CMK (cell line): ENCODE measurements around the gene EYA2.
A peak's percentile ranks its signal among the peaks of the same experiment; 100 is the strongest.
"Not testable (repeated sequence)": the region's sequence is repeated elsewhere in the genome, so short reads cannot be mapped to it uniquely, and the experiment has no call there.

Experiments used
- DNase-seq: peaks from one replicate; pipeline ENCODE4 v3.0.0-alpha.2; 2010; ENCODE audit warnings: low read depth

Gene EYA2, protein sequence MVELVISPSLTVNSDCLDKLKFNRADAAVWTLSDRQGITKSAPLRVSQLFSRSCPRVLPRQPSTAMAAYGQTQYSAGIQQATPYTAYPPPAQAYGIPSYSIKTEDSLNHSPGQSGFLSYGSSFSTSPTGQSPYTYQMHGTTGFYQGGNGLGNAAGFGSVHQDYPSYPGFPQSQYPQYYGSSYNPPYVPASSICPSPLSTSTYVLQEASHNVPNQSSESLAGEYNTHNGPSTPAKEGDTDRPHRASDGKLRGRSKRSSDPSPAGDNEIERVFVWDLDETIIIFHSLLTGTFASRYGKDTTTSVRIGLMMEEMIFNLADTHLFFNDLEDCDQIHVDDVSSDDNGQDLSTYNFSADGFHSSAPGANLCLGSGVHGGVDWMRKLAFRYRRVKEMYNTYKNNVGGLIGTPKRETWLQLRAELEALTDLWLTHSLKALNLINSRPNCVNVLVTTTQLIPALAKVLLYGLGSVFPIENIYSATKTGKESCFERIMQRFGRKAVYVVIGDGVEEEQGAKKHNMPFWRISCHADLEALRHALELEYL

GRCh38 chr20:46894579-46894958, at the start of gene EYA2:
Gene EYA2 (plus strand): TSS chr20:46894843. CDS start chr20:46990011, 95,168 bp downstream.
- DNase-seq: no peak

DNA sequence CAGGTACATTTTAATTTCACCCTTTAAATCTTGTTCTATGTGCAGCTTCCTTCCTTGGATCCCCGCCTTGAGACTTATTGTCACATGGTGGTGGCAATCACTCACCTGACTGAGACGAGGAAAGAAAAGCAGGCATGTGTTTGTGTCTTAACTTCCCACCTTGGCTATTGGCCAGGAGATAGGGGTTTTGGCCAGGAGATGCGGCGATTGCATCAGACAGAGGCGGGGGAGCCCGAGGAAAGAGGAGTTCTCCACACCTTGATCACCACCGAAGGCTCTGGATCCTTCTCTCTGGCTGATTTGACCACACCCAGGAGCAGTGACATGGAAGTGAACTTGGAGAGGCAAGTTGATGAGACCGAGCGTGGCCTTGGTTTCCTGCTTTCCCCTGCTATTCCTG, 49.7 kb upstream of the EYA2 start:
- no peak for DNase-seq

- DNase-seq: no peak
These were observed 45.4 kb upstream of the EYA2 start for GRCh38 chr20:46849269-46849668.

GRCh38 chr20:46849751-46850150, 44.9 kb upstream of the EYA2 start:
- no peak for DNase-seq

DNA sequence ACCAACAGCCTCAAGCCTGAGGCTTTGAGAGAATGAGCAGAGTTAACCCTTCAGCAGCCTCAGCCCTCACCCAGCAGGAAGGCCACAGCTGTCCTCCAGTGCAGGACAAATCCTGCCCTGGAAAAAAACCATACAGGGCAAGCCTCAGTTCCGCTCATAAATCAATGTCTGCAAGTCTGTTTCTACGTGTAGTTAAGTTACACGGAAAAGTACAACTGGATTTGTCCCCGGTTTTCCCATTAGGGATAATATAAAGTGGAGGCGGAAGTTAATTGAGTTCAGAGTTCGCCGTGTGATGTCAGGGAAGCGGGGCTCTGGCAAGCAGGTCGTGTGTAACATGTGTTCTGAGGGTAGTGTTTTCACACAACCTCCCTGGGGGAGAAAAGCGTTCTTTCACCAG, 44.2 kb upstream of the EYA2 start:
- DNase-seq: no peak

DNA sequence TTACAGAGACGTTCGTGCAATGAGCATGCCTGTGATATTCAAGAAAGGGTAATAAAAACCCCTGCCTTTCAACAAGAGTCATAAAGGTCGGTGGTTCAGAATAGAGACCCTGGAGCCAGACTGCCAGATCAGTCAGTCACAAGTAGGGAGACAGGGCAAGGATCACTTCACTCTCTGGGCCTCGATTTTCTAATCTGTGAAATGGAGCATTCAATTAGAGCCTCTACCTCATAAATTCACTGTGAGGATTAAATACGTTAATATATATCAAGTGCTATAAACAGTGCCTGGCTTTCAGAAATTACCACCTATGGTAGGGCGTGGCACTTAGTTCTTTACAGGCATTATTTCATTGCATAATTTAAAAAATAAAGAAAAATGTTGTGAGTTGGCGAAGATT, 43.7 kb upstream of the EYA2 start:
- no peak for DNase-seq

GRCh38 chr20:46851746-46852145, 42.9 kb upstream of the EYA2 start:
- no peak for DNase-seq

DNA sequence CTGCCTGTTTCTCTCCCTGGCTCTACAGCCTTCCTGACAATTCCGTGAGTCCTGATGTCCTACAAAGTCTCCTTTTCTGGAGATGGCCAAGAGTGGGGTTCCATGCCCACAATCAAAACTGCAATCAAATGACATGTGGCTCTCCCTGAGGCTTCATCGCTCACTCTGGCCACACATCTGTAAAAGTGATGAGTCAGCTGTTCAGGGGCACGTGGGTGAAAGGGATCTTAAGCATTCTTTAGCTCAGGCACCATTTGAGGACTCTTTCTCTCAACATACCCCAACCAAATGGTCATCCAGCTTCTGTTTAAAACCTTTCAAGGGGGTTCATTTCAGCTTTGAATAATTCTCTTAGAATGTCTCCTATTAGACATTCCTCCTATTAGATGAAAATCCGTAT, 42.3 kb upstream of the EYA2 start:
- DNase-seq: no peak

DNA sequence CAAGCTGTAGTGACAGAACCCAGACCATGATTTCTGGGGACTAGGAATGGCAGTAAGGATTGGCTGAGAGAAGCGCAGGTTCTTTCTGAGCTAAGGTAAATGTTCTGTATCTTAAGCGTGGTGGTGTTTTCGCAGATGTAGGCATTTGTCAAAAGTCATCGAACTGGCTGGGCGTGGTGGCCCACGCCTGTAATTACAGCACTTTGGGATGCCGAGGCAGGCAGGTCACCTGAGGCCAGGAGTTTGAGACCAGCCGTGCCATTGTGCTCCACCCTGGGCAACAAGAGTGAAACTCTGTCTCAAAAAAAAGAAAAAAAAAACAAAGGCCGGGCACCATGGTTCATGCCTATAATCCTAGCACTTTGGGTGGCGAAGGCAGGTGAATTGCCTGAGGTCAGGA, 40.7 kb upstream of the EYA2 start:
- no peak for DNase-seq

GRCh38 chr20:46857061-46857831, 37.4 kb upstream of the EYA2 start:
- no peak for DNase-seq

- DNase-seq: no peak
These were observed 28.8 kb upstream of the EYA2 start for GRCh38 chr20:46865824-46866223.

- no peak for DNase-seq
These were observed 24.6 kb upstream of the EYA2 start for GRCh38 chr20:46870041-46870440.

GRCh38 chr20:46872328-46873211, 22.1 kb upstream of the EYA2 start:
- DNase-seq: peak; percentile 22

GRCh38 chr20:46875059-46875458, 19.6 kb upstream of the EYA2 start:
- DNase-seq: no peak

DNA sequence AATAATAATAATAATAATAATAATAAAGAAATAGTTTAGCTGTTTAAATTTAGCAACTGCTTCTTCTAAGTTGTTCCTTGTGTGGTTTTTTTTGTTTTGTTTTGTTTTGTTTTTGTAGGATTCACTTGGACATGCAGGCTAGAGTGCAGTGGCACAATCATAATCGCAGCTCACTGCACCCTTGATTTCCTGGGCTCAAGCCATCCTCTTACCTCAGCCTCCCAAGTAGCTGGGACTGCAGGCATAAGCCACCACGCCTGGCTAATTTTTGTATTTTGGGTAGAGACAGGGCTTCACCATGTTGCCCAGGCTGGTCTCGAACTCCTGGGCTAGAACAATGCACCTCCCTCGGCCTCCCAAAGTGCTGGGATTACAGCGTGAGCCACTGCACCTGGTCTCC, 15.3 kb upstream of the EYA2 start:
- no peak for DNase-seq

DNA sequence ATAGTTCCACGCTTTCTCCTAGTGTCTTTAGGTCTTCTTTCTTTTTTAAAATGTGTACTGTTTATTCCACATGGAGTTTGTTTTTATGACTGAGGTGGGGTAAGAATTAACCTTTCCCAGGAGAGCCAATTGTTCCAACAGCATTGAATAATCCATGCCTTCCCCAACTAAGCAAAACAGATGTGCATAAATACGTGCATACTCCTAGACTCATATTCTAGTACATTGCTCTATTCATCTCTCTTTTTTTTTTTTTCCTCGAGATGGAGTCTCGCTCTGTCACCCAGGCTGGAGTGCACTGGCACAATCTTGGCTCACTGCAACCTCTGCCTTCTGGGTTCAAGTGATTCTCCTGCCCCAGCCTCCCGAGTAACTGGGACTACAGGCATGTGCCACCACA, 14.7 kb upstream of the EYA2 start:
- DNase-seq: not testable (repeated sequence)

GRCh38 chr20:46883892-46884291, 10.8 kb upstream of the EYA2 start:
- no peak for DNase-seq

DNA sequence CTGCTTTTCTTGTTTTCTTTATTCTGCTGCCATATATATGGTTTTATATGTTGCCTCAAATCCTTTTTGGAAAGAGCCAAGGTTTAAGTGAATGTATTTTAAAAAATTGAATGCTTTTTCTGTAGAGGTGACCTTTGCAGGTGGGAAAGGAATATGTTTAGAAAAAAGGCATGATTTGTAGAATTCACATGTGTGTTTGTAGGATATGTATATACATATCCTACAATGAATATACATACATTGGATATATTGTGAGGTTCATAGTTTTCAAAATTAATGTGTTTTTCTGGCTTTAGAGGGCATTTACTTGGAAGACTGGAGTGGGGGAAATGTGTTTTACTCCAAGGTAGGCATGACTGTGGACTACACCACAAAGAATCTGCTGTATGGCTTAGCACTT, 4.0 kb upstream of the EYA2 start:
- DNase-seq: no peak

DNA sequence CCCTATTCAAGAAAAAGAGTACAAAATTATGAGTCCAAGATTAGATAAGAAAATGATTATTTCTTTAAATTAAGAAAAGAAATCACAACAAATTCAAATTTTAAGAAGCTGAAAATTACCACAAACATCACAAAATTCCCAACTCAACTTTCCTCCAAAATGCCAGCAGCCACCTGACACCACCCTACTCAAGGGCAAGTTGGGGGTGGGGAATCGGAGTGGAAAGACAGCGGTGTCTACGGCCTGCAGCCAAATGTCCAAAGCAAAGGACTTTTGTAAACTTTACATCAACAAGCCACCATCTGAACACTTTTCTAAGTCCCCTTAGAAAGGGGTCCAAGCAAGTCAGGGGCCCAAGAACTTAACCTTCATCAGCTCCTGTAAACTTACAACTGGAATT, 1.6 kb upstream of the EYA2 start:
- no peak for DNase-seq

DNA sequence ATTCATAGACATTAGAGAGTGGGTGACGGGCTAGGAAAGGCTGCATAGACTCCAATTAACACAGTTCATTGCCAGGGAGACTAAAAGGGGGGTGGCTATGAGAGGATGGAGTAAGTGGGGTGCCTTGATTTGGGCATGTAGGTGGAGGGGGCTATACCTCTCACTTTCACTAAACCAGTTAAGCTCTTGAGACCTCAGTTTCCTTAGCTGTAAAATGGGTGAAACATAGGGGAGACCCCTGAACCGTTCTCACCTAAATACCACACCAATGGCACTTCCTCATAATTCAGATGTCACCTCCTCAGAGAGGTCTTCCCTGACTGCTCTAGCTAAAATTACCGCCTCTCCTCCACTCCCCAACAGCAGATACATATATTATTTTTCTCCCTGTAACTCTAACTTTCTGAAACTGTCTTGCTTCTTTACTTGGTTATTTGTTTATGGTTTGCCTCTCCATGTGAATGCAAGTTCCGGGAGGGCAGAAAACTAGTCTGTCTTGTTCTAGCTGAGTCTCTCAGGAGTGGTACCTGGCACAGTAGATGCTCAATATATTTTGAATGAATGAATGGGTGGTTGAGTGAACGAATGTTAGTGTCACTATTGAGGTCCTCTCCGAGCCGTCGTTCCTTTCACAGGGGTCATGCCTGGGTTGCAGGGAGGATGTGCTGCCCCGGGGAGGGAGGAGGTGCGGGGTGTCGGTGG, 615 bp upstream of the EYA2 start:
- no peak for DNase-seq
